A549 (cell line): ENCODE measurements around the gene SORCS1. TPM values are rescaled to one million over a fixed set of nuclear protein-coding genes. Genes with fewer than 3 reads are reported as not detected.

Experiments
- ATAC-seq, 2 experiments: fragments of 200-7000 bp in 1 of 2; fragments of >200 bp in 1 of 2; cut with Nextera tagmentation in 1 of 2; cut with Tn5 transposase in 1 of 2; 3 replicates each; pipeline versions ENCODE4 v1.8.0 to v1.9.1; 2018 to 2020; ENCODE audit warnings: mild to moderate bottlenecking in 1 of 2, moderate library complexity in 1 of 2
- CTCF ChIA-PET: fragments of 300-600 bp; sonication (Branson Sonifier 250); formaldehyde crosslinking; extraction: SDS; loops from one replicate; lab custom pipeline; 2021; ENCODE audit warnings: antibody characterized with exemption, inconsistent platforms; lab: Yijun Ruan, JAX
- POLR2A ChIA-PET: fragments of 350-600 bp; formaldehyde crosslinking; extraction: SDS; loops from one replicate; lab custom pipeline; 2021; ENCODE audit warnings: antibody characterized with exemption, inconsistent platforms; lab: Yijun Ruan, JAX
- DNase-seq, 2 experiments: peaks; one replicate each; pipeline versions ENCODE4 v3.0.0 to v3.0.0-alpha.2; 2011 to 2016; ENCODE audit warnings: low read depth in 1 of 2, low spot score in 1 of 2
- FAIRE-seq: peaks from 2 replicates; lab custom pipeline; 2011; peaks lifted over from hg19 to GRCh38; lab: Jason Lieb, UNC
- H3K27ac ChIP-seq, 2 experiments: fragments of >200 bp; sonication (Bioruptor Twin); formaldehyde crosslinking; 3 replicates each; pipeline ENCODE4 v1.5.1; 2016 to 2017
- H3K4me1 ChIP-seq: fragments of >200 bp; sonication (Bioruptor Twin); formaldehyde crosslinking; 3 replicates; pipeline ENCODE4 v1.6.1; 2016
- H3K4me2 ChIP-seq: fragments of >200 bp; sonication (Bioruptor Twin); formaldehyde crosslinking; 3 replicates; pipeline ENCODE4 v1.6.1; 2016
- H3K4me3 ChIP-seq: fragments of >200 bp; sonication (Bioruptor Twin); formaldehyde crosslinking; 3 replicates; pipeline ENCODE4 v1.5.1; 2016
- H3K9me3 ChIP-seq: fragments of >200 bp; sonication (Bioruptor Twin); formaldehyde crosslinking; 3 replicates; pipeline ENCODE4 v1.6.1; 2016
- BHLHE40 ChIP-seq: IDR thresholded peaks from 2 replicates; pipeline ENCODE4 v1.6.1; 2012; ENCODE audit warnings: low read depth, low read length, inconsistent platforms
- CBX2 ChIP-seq: fragments of 200-600 bp; sonication (generic); IDR thresholded peaks from 2 replicates; pipeline ENCODE4 v1.6.1; 2016; ENCODE audit warnings: low read depth, mild to moderate bottlenecking, borderline replicate concordance
- CBX8 ChIP-seq: fragments of 200-600 bp; sonication (generic); IDR thresholded peaks from 2 replicates; pipeline ENCODE4 v1.6.1; 2016
- CHD2 ChIP-seq: fragments of 150-350 bp; IDR thresholded peaks from 2 replicates; pipeline ENCODE4 v1.6.1; 2014; ENCODE audit warnings: low read length; ENCODE audit not compliant: partially characterized antibody
- EHF ChIP-seq: fragments of 250-450 bp; sonication (Bioruptor Pico); IDR thresholded peaks from 2 replicates; pipeline ENCODE4 v1.5.0; 2020; ENCODE audit warnings: mild to moderate bottlenecking
- ESRRA ChIP-seq: fragments of 150-350 bp; IDR thresholded peaks from 2 replicates; pipeline ENCODE4 v1.6.1; 2014; ENCODE audit warnings: mild to moderate bottlenecking, low read length, borderline replicate concordance
- HOXB5 ChIP-seq: fragments of 250-450 bp; sonication (Bioruptor Pico); IDR thresholded peaks from 2 replicates; pipeline ENCODE4 v1.5.0; 2020; ENCODE audit warnings: mild to moderate bottlenecking, moderate library complexity
- JUN ChIP-seq, 2 experiments: fragments of >200 bp; sonication (Bioruptor Twin); formaldehyde crosslinking; IDR thresholded peaks; 2 replicates in 1 of 2; 3 replicates in 1 of 2; pipeline ENCODE4 v1.6.1; 2016 to 2017
- KDM5A ChIP-seq: fragments of 200-600 bp; sonication (generic); IDR thresholded peaks from 2 replicates; pipeline ENCODE4 v1.6.1; 2016; ENCODE audit warnings: antibody characterized with exemption, mild to moderate bottlenecking
- MAFK ChIP-seq: fragments of 450-650 bp; IDR thresholded peaks from 2 replicates; pipeline ENCODE4 v1.6.1; 2014; ENCODE audit not compliant: partially characterized antibody
- NFE2L2 ChIP-seq: fragments of 150-350 bp; conservative IDR thresholded peaks from 2 replicates; pipeline ENCODE4 v1.6.1; 2014; ENCODE audit warnings: low read length
- NPAS2 ChIP-seq: fragments of 250-450 bp; sonication (Bioruptor Pico); IDR thresholded peaks from 2 replicates; pipeline ENCODE4 v1.8.0; 2022; ENCODE audit warnings: mild to moderate bottlenecking, moderate library complexity, borderline replicate concordance
- NR3C1 ChIP-seq: fragments of >200 bp; sonication (Bioruptor Twin); formaldehyde crosslinking; IDR thresholded peaks from 3 replicates; pipeline ENCODE4 v1.6.1; 2017
- POLR2A ChIP-seq: IDR thresholded peaks from 2 replicates; pipeline ENCODE4 v1.6.1; 2012; ENCODE audit warnings: mild to moderate bottlenecking, low read length
- RAD21 ChIP-seq, 2 experiments: fragments of >200 bp in 1 of 2; sonication (Bioruptor Twin) in 1 of 2; formaldehyde crosslinking in 1 of 2; IDR thresholded peaks in 1 of 2; conservative IDR thresholded peaks in 1 of 2; 2 replicates in 1 of 2; 3 replicates in 1 of 2; pipeline ENCODE4 v1.6.1; 2012 to 2018; ENCODE audit warnings: inconsistent platforms in 1 of 2
- RARB ChIP-seq: fragments of 250-450 bp; sonication (Bioruptor Pico); IDR thresholded peaks from 2 replicates; pipeline ENCODE4 v1.8.0; 2021; ENCODE audit warnings: mild to moderate bottlenecking, moderate library complexity
- RCOR1 ChIP-seq: fragments of 150-350 bp; IDR thresholded peaks from 2 replicates; pipeline ENCODE4 v1.6.1; 2014; ENCODE audit warnings: antibody characterized with exemption, low read length, low read depth
- RNF2 ChIP-seq: fragments of 200-600 bp; sonication (generic); IDR thresholded peaks from 2 replicates; pipeline ENCODE4 v1.6.1; 2016; ENCODE audit warnings: low read depth, mild to moderate bottlenecking, antibody characterized with exemption, moderate library complexity, borderline replicate concordance
- SMC3 ChIP-seq: fragments of >200 bp; sonication (Bioruptor Twin); formaldehyde crosslinking; IDR thresholded peaks from 3 replicates; pipeline ENCODE4 v1.6.1; 2018; ENCODE audit warnings: inconsistent platforms
- ZC3H11A ChIP-seq: fragments of 450-650 bp; IDR thresholded peaks from 2 replicates; pipeline ENCODE4 v1.6.1; 2014; ENCODE audit warnings: antibody characterized with exemption, mild to moderate bottlenecking
- WGBS: methylation state at CpG from one replicate; pipeline ENCODE4 v1.1.6; 2017; ENCODE audit errors: missing lambda C conversion rate; 5-methylcytosine and 5-hydroxymethylcytosine counted together
- polyA plus RNA-seq, 4 experiments: library from polyadenylated mRNA; depleted of rRNA in 3 of 4; stranded (reverse); fragments of >200 nt; fragmentation: RNase III in 1 of 4; extraction: RNeasy Plus Mini Kit Qiagen cat#74134 plus additional on column Dnase treatment in 1 of 4; gene quantifications; 2 replicates in 3 of 4; 3 replicates in 1 of 4; pipeline ENCODE4 v1.2.3, GENCODE V29; 2011 to 2017
- TF ChIP-seq, protein P1 (sequence below): fragments of 450-650 bp; IDR thresholded peaks from 2 replicates; pipeline ENCODE4 v1.6.1; 2014; ENCODE audit warnings: antibody characterized with exemption
- TF ChIP-seq, protein P2 (sequence below): fragments of 250-450 bp; sonication (Bioruptor Pico); IDR thresholded peaks from 2 replicates; pipeline ENCODE4 v1.5.0; 2021; ENCODE audit warnings: mild to moderate bottlenecking, moderate library complexity, borderline replicate concordance
- TF ChIP-seq, protein P3 (sequence below): fragments of >200 bp; sonication (Bioruptor Twin); formaldehyde crosslinking; IDR thresholded peaks from 3 replicates; pipeline ENCODE4 v1.6.1; 2016

SORCS1 gene
- polyA plus RNA-seq, 2 of the 4 experiments (the other 2 are of a cell fraction), result not detected

DNA sequence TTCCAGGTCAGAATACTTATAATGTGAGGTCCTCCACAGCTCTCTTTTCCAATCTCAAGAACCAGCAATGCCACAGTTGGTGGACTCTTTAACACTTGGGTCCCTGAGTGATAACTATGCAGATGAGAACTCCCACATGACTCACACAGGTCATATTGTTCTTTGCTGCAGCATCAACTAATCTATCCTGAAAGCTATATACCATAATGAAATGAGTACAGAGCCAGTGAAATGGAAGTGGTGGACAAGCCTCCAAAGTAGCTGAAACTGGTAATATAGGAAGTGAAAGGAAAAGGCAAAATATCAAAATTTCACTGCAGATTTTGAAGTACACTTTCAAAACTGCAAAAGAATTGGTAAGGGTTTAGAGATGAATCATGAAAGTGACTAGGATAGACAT, 45.6 kb downstream of the SORCS1 start:
- Histone ChIP-seq H3K27ac (no peak overlapping the region), H3K4me3 (no peak overlapping the region), H3K4me1 (no peaks in the 10 kb centered on the region), H3K9me3 (no peaks in the 10 kb centered on the region), H3K4me2 (no peak overlapping the region)
- TF ChIP-seq, protein P1, sequence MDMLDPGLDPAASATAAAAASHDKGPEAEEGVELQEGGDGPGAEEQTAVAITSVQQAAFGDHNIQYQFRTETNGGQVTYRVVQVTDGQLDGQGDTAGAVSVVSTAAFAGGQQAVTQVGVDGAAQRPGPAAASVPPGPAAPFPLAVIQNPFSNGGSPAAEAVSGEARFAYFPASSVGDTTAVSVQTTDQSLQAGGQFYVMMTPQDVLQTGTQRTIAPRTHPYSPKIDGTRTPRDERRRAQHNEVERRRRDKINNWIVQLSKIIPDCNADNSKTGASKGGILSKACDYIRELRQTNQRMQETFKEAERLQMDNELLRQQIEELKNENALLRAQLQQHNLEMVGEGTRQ, result no peak
- TF ChIP-seq, protein P2, sequence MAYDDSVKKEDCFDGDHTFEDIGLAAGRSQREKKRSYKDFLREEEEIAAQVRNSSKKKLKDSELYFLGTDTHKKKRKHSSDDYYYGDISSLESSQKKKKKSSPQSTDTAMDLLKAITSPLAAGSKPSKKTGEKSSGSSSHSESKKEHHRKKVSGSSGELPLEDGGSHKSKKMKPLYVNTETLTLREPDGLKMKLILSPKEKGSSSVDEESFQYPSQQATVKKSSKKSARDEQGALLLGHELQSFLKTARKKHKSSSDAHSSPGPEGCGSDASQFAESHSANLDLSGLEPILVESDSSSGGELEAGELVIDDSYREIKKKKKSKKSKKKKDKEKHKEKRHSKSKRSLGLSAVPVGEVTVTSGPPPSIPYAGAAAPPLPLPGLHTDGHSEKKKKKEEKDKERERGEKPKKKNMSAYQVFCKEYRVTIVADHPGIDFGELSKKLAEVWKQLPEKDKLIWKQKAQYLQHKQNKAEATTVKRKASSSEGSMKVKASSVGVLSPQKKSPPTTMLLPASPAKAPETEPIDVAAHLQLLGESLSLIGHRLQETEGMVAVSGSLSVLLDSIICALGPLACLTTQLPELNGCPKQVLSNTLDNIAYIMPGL, result no peak
- no peak for TF ChIP-seq RAD21 (conservative IDR thresholded peaks at IDR 0.05 in 1 of 2, IDR thresholded peaks at IDR 0.05 in 1 of 2)
- no peak for TF ChIP-seq RARB (CRISPR knock-in tag)
- TF ChIP-seq, protein P3, sequence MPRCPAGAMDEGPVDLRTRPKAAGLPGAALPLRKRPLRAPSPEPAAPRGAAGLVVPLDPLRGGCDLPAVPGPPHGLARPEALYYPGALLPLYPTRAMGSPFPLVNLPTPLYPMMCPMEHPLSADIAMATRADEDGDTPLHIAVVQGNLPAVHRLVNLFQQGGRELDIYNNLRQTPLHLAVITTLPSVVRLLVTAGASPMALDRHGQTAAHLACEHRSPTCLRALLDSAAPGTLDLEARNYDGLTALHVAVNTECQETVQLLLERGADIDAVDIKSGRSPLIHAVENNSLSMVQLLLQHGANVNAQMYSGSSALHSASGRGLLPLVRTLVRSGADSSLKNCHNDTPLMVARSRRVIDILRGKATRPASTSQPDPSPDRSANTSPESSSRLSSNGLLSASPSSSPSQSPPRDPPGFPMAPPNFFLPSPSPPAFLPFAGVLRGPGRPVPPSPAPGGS, result no peak
- ChIA-PET CTCF (no interaction called here), POLR2A (no interaction called here)
- no peak for DNase-seq
- ATAC-seq, result no peak
- no peak for FAIRE-seq

DNA sequence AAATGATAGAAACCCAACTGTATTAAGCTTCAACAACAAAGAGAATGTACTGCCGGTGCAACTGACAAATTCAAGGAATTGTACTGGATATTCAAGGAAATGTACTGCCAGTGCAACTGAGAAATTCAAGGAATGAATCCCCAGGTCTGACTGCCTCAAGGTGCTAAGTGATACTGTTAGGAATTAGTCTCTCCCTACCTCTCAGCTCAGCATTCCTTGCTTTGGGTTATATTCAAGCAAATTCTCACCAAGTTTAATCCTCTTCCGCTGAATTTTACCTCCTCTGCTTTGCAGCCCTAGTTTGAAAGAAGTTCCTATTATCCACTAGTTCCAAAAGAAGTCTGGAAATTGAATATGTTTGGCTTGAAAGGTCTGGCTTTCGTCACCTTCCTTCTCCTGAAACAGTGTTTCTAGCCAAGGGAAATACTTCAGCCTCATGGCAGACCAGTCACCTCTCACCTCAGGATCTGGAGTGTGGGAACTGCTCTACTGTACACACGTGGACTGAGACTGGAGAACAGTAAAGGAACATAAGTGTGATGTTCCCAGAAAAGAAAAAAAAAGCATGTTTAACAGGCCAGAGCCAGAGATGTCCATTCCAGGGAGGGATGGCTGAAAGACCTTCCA, 60.4 kb downstream of the SORCS1 start:
- no peak overlapping the region for H3K27ac ChIP-seq
- H3K4me2 ChIP-seq, result no peak overlapping the region
- ChIA-PET POLR2A (no interaction called here), CTCF (no interaction called here)
- no peaks in the 10 kb centered on the region for H3K4me1 ChIP-seq
- 1% methylated on average over 4 of the region's 4 CpGs for WGBS
- FAIRE-seq (no peak), ATAC-seq (no peak), DNase-seq (no peak)
- no peak overlapping the region for H3K4me3 ChIP-seq
- H3K9me3 ChIP-seq, result no peaks in the 10 kb centered on the region
- no peak for TF ChIP-seq ESRRA
- TF ChIP-seq ZC3H11A, result no peak
- no peak for TF ChIP-seq POLR2A
- TF ChIP-seq RAD21 (conservative IDR thresholded peaks at IDR 0.05 in 1 of 2, IDR thresholded peaks at IDR 0.05 in 1 of 2), result no peak
- TF ChIP-seq EHF (CRISPR knock-in tag), result no peak
- TF ChIP-seq KDM5A, result no peak
- no peak for TF ChIP-seq NFE2L2
- TF ChIP-seq, protein P3, result no peak
- no peak for TF ChIP-seq NR3C1
- no peak for TF ChIP-seq CHD2
- no peak for TF ChIP-seq SMC3
- no peak for TF ChIP-seq BHLHE40
- TF ChIP-seq HOXB5 (CRISPR knock-in tag), result no peak
- no peak for TF ChIP-seq MAFK
- no peak for TF ChIP-seq JUN (IDR thresholded peaks at IDR 0.05)
- no peak for TF ChIP-seq CBX2
- TF ChIP-seq CBX8, result no peak
- no peak for TF ChIP-seq RNF2
- TF ChIP-seq NPAS2 (CRISPR knock-in tag), result no peak
- TF ChIP-seq RCOR1, result no peak
